ENCODE measurements around the gene BMAL1.

DNA sequence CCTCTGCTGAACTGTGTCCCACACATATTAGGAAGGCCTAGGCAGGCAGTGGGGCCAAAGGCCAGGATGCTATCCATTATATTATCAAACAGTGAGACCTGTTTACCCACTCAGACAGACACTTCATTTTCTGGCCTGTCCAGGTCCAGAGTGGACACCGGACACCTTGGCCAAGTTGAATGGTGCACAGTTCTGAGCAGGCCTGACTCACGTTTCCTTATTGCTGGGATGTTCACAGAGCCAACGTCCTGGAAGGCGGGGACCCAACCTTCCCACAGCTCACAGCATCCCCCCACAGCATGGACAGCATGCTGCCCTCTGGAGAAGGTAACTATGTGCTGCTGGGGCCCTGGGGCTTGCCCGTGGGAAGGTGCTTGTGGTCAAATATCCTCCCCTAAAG, 98.8 kb downstream of the BMAL1 start:
- TF ChIP-seq POLR2AphosphoS5 (IDR thresholded peaks at IDR 0.05) (no peak), POLR2A (IDR thresholded peaks at IDR 0.05) (no peak), EP300 (IDR thresholded peaks at IDR 0.05) (no peak)
- TF ChIP-seq, protein P1, sequence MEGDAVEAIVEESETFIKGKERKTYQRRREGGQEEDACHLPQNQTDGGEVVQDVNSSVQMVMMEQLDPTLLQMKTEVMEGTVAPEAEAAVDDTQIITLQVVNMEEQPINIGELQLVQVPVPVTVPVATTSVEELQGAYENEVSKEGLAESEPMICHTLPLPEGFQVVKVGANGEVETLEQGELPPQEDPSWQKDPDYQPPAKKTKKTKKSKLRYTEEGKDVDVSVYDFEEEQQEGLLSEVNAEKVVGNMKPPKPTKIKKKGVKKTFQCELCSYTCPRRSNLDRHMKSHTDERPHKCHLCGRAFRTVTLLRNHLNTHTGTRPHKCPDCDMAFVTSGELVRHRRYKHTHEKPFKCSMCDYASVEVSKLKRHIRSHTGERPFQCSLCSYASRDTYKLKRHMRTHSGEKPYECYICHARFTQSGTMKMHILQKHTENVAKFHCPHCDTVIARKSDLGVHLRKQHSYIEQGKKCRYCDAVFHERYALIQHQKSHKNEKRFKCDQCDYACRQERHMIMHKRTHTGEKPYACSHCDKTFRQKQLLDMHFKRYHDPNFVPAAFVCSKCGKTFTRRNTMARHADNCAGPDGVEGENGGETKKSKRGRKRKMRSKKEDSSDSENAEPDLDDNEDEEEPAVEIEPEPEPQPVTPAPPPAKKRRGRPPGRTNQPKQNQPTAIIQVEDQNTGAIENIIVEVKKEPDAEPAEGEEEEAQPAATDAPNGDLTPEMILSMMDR (IDR thresholded peaks at IDR 0.05): no peak

Measured in sigmoid colon (tissue), 4 donors.